Upper lobe of left lung (tissue), 6 donors: ENCODE results near the gene SYNM. TPM values are rescaled to one million over a fixed set of nuclear protein-coding genes. Genes with fewer than 3 reads are reported as not detected.
A peak's percentile ranks its signal among the peaks of the same experiment; 100 is the strongest.

Experiments
- ATAC-seq, 2 donors: fragments of 200-7000 bp; cut with Tn5 transposase; one replicate each; pipeline ENCODE4 v1.9.1; 2022; ENCODE audit warnings: mild to moderate bottlenecking in 2 of 2, moderate library complexity in 2 of 2; ENCODE audit not compliant: low FRiP score in 2 of 2
- DNase-seq, 2 donors: peaks; one replicate each; pipeline ENCODE4 v3.0.0-alpha.2; 2019 to 2020
- H3K27ac ChIP-seq, 4 donors: fragments of 200-600 bp; sonication (generic); one replicate each; pipeline ENCODE4 v1.5.1; 2016 to 2019
- H3K27me3 ChIP-seq, 4 donors: fragments of 200-600 bp; sonication (generic); one replicate each; pipeline ENCODE4 v1.5.1; 2017 to 2019
- H3K36me3 ChIP-seq, 4 donors: fragments of 200-600 bp; sonication (generic); one replicate each; pipeline ENCODE4 v1.5.1; 2016 to 2019
- H3K4me1 ChIP-seq, 4 donors: fragments of 200-600 bp; sonication (generic); one replicate each; pipeline ENCODE4 v1.5.1; 2018 to 2019
- H3K4me3 ChIP-seq, 4 donors: fragments of 200-600 bp; sonication (generic); one replicate each; pipeline ENCODE4 v1.5.1; 2017 to 2019; ENCODE audit warnings: mild to moderate bottlenecking in 2 of 4, moderate library complexity in 1 of 4
- H3K9me3 ChIP-seq, 4 donors: fragments of 200-600 bp; sonication (generic); one replicate each; pipeline ENCODE4 v1.5.1; 2018 to 2019
- CTCF ChIP-seq, 6 experiments: fragments of 450-650 bp in 4 of 6; fragments of 200-600 bp in 2 of 6; sonication (generic) in 2 of 6; IDR thresholded peaks; one replicate each; pipeline ENCODE4 v1.5.1; 2016 to 2019; ENCODE audit warnings: antibody characterized with exemption in 6 of 6
- EP300 ChIP-seq, 4 donors: sonication (generic); formaldehyde crosslinking; IDR thresholded peaks; one replicate each; pipeline ENCODE4 v1.5.1; 2017; ENCODE audit warnings: antibody characterized with exemption in 4 of 4, control low read depth in 2 of 4
- POLR2A ChIP-seq, 4 donors: fragments of 450-650 bp; IDR thresholded peaks; one replicate each; pipeline ENCODE4 v1.5.1; 2016 to 2017; ENCODE audit warnings: antibody characterized with exemption in 4 of 4, mild to moderate bottlenecking in 2 of 4
- POLR2AphosphoS5 ChIP-seq, 2 donors: sonication (generic); formaldehyde crosslinking; IDR thresholded peaks; one replicate each; pipeline ENCODE4 v1.5.1; 2017; ENCODE audit warnings: antibody characterized with exemption in 2 of 2
- WGBS, 2 donors: methylation state at CpG; one replicate each; pipeline ENCODE4 v1.1.5; 2017 to 2018; 5-methylcytosine and 5-hydroxymethylcytosine counted together
- total RNA-seq, 6 donors: library from RNA; depleted of rRNA in 4 of 6; stranded (reverse); fragments of >200 nt in 4 of 6; gene quantifications; one replicate each; pipeline versions ENCODE4 v1.1.0 to v1.2.1, GENCODE V29; 2016 to 2021
- donor health status: DM: no; HTN: no; CAD: no; lungs with moderate emphysema.
- donor health status: DM: no; HTN: yes; CAD: no; lungs with severe emphysema.

Gene SYNM
- total RNA-seq, 6 donors from 2014 or later, result 8.2 to 50.1 (median 19.1) TPM

GRCh38 chr15:99130765-99131440, 26.0 kb downstream of the SYNM start:
- peaks cover 0 to 9% (median 2%) of the 10 kb centered on the region in 4 donors for H3K36me3 ChIP-seq
- DNase-seq (no peak), ATAC-seq (no peak)
- peaks cover 0 to 4% (median 1%) of the 10 kb centered on the region in 4 donors for H3K4me1 ChIP-seq
- WGBS, 2 donors, result 92 to 94% methylated on average over 29 to 30 of the region's 30 CpGs
- no peak for TF ChIP-seq CTCF (IDR thresholded peaks at IDR 0.05)
- TF ChIP-seq POLR2AphosphoS5 (IDR thresholded peaks at IDR 0.05), result no peak
- no peak for TF ChIP-seq EP300 (IDR thresholded peaks at IDR 0.05)
- TF ChIP-seq POLR2A (IDR thresholded peaks at IDR 0.05), result no peak
- H3K4me3 ChIP-seq, result no peak overlapping the region
- no peak overlapping the region for H3K27ac ChIP-seq
- no peaks in the 10 kb centered on the region for H3K27me3 ChIP-seq
- H3K9me3 ChIP-seq, result no peaks in the 10 kb centered on the region

GRCh38 chr15:99131441-99132023, 26.7 kb downstream of the SYNM start:
- no peak overlapping the region for H3K4me3 ChIP-seq

GRCh38 chr15:99132122-99132521, 27.2 kb downstream of the SYNM start:
- no peak for DNase-seq
- Histone ChIP-seq H3K9me3 (no peaks in the 10 kb centered on the region), H3K36me3 (peaks cover 0 to 15% (median 8%) of the 10 kb centered on the region in 4 donors), H3K27ac (no peak overlapping the region), H3K4me1 (peaks cover 0 to 4% (median 1%) of the 10 kb centered on the region in 4 donors), H3K27me3 (no peaks in the 10 kb centered on the region), H3K4me3 (no peak overlapping the region)
- ATAC-seq, result no peak
- 96% methylated on average over 4 of the region's 4 CpGs; no CpG with 5 or more reads in 1 of the 2 donors for WGBS, 2 donors
- TF ChIP-seq POLR2AphosphoS5 (IDR thresholded peaks at IDR 0.05) (no peak), POLR2A (IDR thresholded peaks at IDR 0.05) (no peak), EP300 (IDR thresholded peaks at IDR 0.05) (no peak), CTCF (IDR thresholded peaks at IDR 0.05) (no peak)

More at GRCh38 chr15:99131441-99132023, 26.7 kb downstream of the SYNM start:
- whole genome bisulfite sequencing, 2 donors, result 93 to 94% methylated on average over 18 to 20 of the region's 25 CpGs
- DNase-seq (peak in 1 of 2 donors; percentile 78), ATAC-seq (peak in 1 of 2 donors; percentile 47)
- Histone ChIP-seq H3K27ac (no peak overlapping the region), H3K36me3 (peaks cover 0 to 9% (median 2%) of the 10 kb centered on the region in 4 donors), H3K27me3 (no peaks in the 10 kb centered on the region), H3K4me1 (peaks cover 0 to 4% (median 1%) of the 10 kb centered on the region in 4 donors), H3K9me3 (no peaks in the 10 kb centered on the region)
- no peak for TF ChIP-seq POLR2AphosphoS5 (IDR thresholded peaks at IDR 0.05)
- TF ChIP-seq CTCF (IDR thresholded peaks at IDR 0.05), result no peak
- no peak for TF ChIP-seq POLR2A (IDR thresholded peaks at IDR 0.05)
- no peak for TF ChIP-seq EP300 (IDR thresholded peaks at IDR 0.05)

- 91 to 93% methylated on average over 18 of the region's 18 CpGs for WGBS, 2 donors
- peaks cover 0 to 4% (median 1%) of the 10 kb centered on the region in 4 donors for H3K4me1 ChIP-seq
- no peak overlapping the region for H3K27ac ChIP-seq
- no peaks in the 10 kb centered on the region for H3K27me3 ChIP-seq
- H3K36me3 ChIP-seq, result peaks cover 0 to 22% (median 11%) of the 10 kb centered on the region in 4 donors
- H3K4me3 ChIP-seq, result no peak overlapping the region
- no peaks in the 10 kb centered on the region for H3K9me3 ChIP-seq
- TF ChIP-seq EP300 (IDR thresholded peaks at IDR 0.05) (no peak), POLR2A (IDR thresholded peaks at IDR 0.05) (no peak), CTCF (IDR thresholded peaks at IDR 0.05) (no peak), POLR2AphosphoS5 (IDR thresholded peaks at IDR 0.05) (no peak)
- DNase-seq, result no peak
- no peak for ATAC-seq
Observed at GRCh38 chr15:99132634-99133287, 27.9 kb downstream of the SYNM start.
